HG02610 (cell line): ENCODE measurements around the gene TTBK2.
A peak's percentile ranks its signal among the peaks of the same experiment; 100 is the strongest.
"Not testable (repeated sequence)": the region's sequence is repeated elsewhere in the genome, so short reads cannot be mapped to it uniquely, and the experiment has no call there.

Experiments used
- ATAC-seq: cut with Tn5 transposase; IDR thresholded peaks from one replicate; pipeline ENCODE4 v1.9.1; 2021; ENCODE audit warnings: mild to moderate bottlenecking, moderate library complexity; ENCODE audit not compliant: unreplicated experiment

Gene TTBK2

GRCh38 chr15:42772144-42772543 is 148.4 kb downstream of the TTBK2 start:
- ATAC-seq, result no peak

GRCh38 chr15:42766109-42766508 is 154.5 kb downstream of the TTBK2 start:
- ATAC-seq, result not testable (repeated sequence)

- ATAC-seq, result not testable (repeated sequence)
Observed at GRCh38 chr15:42764154-42764731, 156.3 kb downstream of the TTBK2 start.

GRCh38 chr15:42761813-42762212 is 158.8 kb downstream of the TTBK2 start:
- not testable (repeated sequence) for ATAC-seq

DNA sequence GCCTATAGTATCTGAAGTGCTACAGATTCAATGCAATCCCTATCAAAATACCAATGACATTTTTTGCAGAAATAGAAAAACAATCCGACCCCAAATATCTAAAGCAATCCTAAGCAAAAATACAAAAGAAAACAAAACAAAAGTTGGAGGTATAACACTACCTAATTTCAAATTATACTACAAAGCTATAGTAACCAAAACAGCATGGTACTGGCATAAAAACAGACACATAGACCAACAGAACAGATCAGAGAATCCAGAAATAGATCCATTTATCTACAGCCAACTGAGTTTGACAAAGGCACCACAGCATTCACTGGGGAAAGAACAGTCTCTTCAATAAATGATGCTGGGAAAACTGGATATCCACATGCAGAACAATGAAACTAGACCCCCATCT is 159.8 kb downstream of the TTBK2 start:
- ATAC-seq, result no peak

GRCh38 chr15:42759093-42759492 is 161.5 kb downstream of the TTBK2 start:
- ATAC-seq, result no peak

- ATAC-seq, result no peak
Observed at GRCh38 chr15:42750306-42750705, 170.3 kb downstream of the TTBK2 start.

- no peak for ATAC-seq
Observed at GRCh38 chr15:42749266-42749665, 171.3 kb downstream of the TTBK2 start.

DNA sequence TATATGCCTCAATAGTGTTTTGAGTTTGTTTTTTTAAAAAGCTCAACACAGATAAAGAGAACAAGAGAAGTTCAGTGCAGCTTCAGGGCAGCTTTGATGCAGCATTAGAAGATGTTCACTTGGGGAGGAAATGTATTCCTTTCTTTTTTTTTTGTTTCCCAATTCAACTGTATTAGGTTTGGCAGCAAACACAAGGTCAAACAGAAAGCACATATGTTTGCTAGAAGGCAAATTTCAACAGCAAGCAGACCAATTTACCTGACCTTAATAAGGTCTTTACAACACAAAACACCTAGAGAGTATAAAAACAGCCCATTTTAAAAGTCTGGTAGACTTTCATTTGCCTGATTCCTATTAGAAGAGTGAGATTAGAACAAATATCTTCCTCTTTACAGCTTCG is 176.4 kb downstream of the TTBK2 start:
- no peak for ATAC-seq

GRCh38 chr15:42742149-42742548 is 178.4 kb downstream of the TTBK2 start:
- no peak for ATAC-seq

DNA sequence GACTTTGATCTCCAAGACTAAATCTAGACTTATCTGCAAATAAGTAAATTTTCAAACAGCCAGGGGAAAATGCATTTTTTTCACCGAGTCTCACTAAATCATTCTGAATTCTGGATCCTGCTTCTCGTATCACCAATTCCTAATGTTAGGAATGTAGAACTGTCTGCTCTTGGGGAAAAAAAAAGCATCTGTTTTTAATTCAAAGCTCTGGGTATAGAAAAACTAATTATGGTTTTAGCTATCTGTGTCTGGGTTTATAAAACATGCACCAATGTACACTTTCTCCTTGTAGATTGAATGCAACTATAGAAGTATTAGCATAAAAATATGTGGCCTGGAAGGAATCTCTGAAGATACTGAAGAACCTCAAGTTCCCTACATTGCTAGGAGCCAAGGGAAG is 178.9 kb downstream of the TTBK2 start:
- no peak for ATAC-seq

GRCh38 chr15:42737529-42738328 is 182.8 kb downstream of the TTBK2 start:
- ATAC-seq, result no peak

- peak; percentile 82 for ATAC-seq
Observed at GRCh38 chr15:42736793-42737528, 183.6 kb downstream of the TTBK2 start, which contains the start of gene CDAN1. TSS of gene CDAN1 (minus strand) at chr15:42737128. CDS start at chr15:42737102, 26 bp downstream.

DNA sequence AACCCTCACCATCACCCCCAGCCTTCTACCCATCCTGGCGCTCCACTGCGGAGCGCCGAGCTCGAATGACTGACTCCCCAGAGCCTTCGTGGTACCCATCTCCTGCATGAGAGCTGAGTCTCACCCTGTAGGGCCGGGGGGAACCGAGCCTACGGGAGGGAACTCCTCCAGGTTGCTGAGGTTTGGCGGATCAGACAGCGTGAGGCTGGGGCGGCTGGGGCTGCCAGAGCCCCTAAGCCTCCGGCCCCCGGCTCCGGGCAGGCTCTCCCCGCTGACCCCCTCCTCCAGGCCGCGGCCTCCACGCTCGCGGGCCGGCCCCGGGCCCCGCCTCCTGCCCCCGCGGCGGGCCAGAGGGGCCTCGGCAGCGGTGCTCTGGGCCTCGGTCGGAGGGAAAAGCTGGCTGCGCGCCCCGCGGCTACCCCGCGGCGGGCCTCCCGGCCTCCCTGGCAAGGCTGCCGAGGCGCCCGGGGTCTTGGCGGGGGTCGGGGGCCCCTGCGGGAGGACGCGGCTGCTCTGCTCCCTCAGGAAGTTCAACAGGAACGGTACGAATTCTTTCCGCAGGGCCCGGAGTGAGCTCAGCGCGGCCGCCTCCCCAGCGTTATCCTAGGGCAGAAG is 184.3 kb downstream of the TTBK2 start:
- peak; percentile 25 for ATAC-seq

DNA sequence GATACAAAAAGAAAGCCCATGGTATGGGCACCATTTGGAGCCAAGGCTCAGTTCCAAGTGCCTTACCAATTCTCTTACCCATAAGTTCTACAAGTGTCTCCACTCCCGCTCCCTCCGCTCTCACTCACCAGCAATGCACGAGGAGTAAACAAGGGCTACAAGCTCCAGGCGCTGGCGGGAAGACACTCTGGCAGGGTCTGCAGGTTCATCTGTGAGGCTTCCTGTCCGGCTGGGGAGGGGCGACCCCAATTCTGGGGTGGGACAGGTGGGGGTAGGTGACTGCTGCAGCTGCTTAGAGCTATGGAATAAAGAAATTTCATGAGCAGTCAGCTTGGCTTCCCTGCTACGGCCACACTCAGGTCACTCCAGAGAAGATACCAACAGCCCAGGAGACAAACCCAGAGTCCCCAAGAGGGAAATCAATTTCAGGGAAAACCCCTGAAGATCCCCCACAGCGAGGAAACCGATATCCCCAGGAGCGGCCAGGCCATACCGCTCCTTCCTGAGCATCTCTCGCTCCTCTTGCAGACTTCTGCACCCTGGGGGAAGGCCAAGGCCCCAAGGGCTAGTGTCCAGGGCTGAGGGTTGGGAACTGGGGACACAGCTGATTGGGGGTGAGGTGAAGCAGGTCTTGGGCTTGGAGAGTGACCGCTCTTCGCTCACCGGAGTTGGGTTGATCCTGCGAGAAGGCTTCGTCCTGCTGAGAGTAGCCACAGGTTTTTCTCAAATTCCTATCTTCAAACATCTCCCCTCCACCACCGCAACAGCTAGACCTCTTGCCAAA is 185.0 kb downstream of the TTBK2 start:
- no peak for ATAC-seq

- no peak for ATAC-seq
Observed at GRCh38 chr15:42734076-42734672, 186.4 kb downstream of the TTBK2 start.

DNA sequence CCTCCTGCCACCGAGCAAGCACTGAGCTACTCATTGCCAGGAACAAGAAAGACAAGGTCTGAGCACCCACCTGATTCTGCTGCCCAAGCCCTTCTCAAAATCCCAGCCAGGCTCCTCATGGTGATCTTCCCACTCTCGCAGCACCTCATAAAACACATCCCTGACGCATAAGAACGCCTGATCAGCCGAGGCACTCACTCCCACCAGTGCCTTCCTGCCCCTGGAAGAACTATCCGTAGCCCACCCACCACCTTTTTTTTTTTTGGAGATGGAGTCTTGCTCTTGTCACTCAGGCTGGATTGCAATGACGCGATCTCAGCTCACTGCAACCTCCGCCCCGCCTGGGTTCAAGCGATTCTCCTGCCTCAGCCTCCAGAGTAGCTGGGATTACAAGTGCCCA is 187.6 kb downstream of the TTBK2 start:
- no peak for ATAC-seq

- no peak for ATAC-seq
Observed at GRCh38 chr15:42732095-42732827, 188.3 kb downstream of the TTBK2 start.

GRCh38 chr15:42731461-42731860 is 189.1 kb downstream of the TTBK2 start:
- no peak for ATAC-seq
